Measurements from ENCODE around the gene TNK2.

TNK2 gene

GRCh38 chr3:195911041-195911945 lies 2.9 kb upstream of the TNK2 start:
- ChIA-PET CTCF (interaction anchor here (1.0 to 1.9 kb wide), 3 partner anchors 11 to 61 kb away, joined by 5 to 11 read pairs (median 6); no protein-coding TSS in a partner anchor), POLR2A (no interaction called here)
- H3K36me3 ChIP-seq (ENCODE audit: control insufficient read depth in 2 of 2, insufficient read depth in 1 of 2, low read length in 2 of 2): peaks cover 0 to 4% of the 10 kb centered on the region in 2 experiments; a peak in 1 of 3 replicates
- H3K27ac ChIP-seq (ENCODE audit: extremely low read depth, low read depth, low read length): no peak overlapping the region
- H3K4me3 ChIP-seq (ENCODE audit: low read depth, low read length): no peak overlapping the region
- no peaks in the 10 kb centered on the region for H3K9me3 ChIP-seq (ENCODE audit: control insufficient read depth, insufficient read depth, low read depth, low read length)
- TF ChIP-seq, protein P1, sequence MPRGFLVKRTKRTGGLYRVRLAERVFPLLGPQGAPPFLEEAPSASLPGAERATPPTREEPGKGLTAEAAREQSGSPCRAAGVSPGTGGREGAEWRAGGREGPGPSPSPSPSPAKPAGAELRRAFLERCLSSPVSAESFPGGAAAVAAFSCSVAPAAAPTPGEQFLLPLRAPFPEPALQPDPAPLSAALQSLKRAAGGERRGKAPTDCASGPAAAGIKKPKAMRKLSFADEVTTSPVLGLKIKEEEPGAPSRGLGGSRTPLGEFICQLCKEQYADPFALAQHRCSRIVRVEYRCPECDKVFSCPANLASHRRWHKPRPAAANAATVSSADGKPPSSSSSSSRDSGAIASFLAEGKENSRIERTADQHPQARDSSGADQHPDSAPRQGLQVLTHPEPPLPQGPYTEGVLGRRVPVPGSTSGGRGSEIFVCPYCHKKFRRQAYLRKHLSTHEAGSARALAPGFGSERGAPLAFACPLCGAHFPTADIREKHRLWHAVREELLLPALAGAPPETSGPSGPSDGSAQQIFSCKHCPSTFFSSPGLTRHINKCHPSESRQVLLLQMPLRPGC (tag by site-specific recombination; IDR thresholded peaks at IDR 0.05): no peak
- TF ChIP-seq ZNF600 (tag by site-specific recombination; IDR thresholded peaks at IDR 0.05) (peak; percentile 31; the same call in 1 of the 2 replicates), TCF7L2 (IDR thresholded peaks at IDR 0.05; ENCODE audit: borderline replicate concordance, low read depth, low read length) (no peak), GFI1B (tag by site-specific recombination; IDR thresholded peaks at IDR 0.05) (peak; percentile 55)
- peaks cover 15% of the 10 kb centered on the region for H3K4me1 ChIP-seq (ENCODE audit: control insufficient read depth, insufficient read depth, low read length)

GRCh38 chr3:195910499-195910845 lies 2.1 kb upstream of the TNK2 start:
- CTCF ChIA-PET: interaction anchor here (1.9 kb wide), 1 partner anchor 16 kb away, joined by 11 read pairs; no protein-coding TSS in a partner anchor
- H3K4me1 ChIP-seq (ENCODE audit: control insufficient read depth, insufficient read depth, low read length): peaks cover 20% of the 10 kb centered on the region
- POLR2A ChIA-PET: no interaction called here
- no peaks in the 10 kb centered on the region for H3K9me3 ChIP-seq (ENCODE audit: control insufficient read depth, insufficient read depth, low read depth, low read length)
- TF ChIP-seq RBAK (tag by site-specific recombination; IDR thresholded peaks at IDR 0.05) (no peak), ZNF571 (tag by site-specific recombination; IDR thresholded peaks at IDR 0.05) (no peak), ZBTB48 (tag by site-specific recombination; IDR thresholded peaks at IDR 0.05) (peak; percentile 65; the same call in 1 of the 2 replicates), ZNF324 (tag by site-specific recombination; IDR thresholded peaks at IDR 0.05) (no peak)
- TF ChIP-seq, protein P2, sequence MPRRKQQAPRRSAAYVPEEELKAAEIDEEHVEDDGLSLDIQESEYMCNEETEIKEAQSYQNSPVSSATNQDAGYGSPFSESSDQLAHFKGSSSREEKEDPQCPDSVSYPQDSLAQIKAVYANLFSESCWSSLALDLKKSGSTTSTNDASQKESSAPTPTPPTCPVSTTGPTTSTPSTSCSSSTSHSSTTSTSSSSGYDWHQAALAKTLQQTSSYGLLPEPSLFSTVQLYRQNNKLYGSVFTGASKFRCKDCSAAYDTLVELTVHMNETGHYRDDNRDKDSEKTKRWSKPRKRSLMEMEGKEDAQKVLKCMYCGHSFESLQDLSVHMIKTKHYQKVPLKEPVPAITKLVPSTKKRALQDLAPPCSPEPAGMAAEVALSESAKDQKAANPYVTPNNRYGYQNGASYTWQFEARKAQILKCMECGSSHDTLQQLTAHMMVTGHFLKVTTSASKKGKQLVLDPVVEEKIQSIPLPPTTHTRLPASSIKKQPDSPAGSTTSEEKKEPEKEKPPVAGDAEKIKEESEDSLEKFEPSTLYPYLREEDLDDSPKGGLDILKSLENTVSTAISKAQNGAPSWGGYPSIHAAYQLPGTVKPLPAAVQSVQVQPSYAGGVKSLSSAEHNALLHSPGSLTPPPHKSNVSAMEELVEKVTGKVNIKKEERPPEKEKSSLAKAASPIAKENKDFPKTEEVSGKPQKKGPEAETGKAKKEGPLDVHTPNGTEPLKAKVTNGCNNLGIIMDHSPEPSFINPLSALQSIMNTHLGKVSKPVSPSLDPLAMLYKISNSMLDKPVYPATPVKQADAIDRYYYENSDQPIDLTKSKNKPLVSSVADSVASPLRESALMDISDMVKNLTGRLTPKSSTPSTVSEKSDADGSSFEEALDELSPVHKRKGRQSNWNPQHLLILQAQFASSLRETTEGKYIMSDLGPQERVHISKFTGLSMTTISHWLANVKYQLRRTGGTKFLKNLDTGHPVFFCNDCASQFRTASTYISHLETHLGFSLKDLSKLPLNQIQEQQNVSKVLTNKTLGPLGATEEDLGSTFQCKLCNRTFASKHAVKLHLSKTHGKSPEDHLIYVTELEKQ (tag by site-specific recombination; IDR thresholded peaks at IDR 0.05; ENCODE audit: borderline replicate concordance): no peak
- H3K4me3 ChIP-seq (ENCODE audit: low read depth, low read length): no peak overlapping the region
- H3K36me3 ChIP-seq (ENCODE audit: control insufficient read depth in 2 of 2, insufficient read depth in 1 of 2, low read length in 2 of 2): peaks cover 0 to 4% of the 10 kb centered on the region in 2 experiments; a peak in 1 of 3 replicates
- no peak overlapping the region for H3K27ac ChIP-seq (ENCODE audit: extremely low read depth, low read depth, low read length)

- peaks cover 20% of the 10 kb centered on the region for H3K4me1 ChIP-seq (ENCODE audit: control insufficient read depth, insufficient read depth, low read length)
- ChIA-PET POLR2A (interaction anchor here (1.0 kb wide), 1 partner anchor 13 kb away, joined by 4 read pairs; no protein-coding TSS in a partner anchor), CTCF (interaction anchor here (3.3 kb wide), 1 partner anchor 16 kb away, joined by 30 read pairs; no protein-coding TSS in a partner anchor)
- H3K9me3 ChIP-seq (ENCODE audit: control insufficient read depth, insufficient read depth, low read depth, low read length): no peaks in the 10 kb centered on the region
- peak overlapping the region; percentile 51 for H3K4me3 ChIP-seq (ENCODE audit: low read depth, low read length)
- H3K27ac ChIP-seq (ENCODE audit: extremely low read depth, low read depth, low read length): peak overlapping the region; percentile 48; the same call in 1 of the 2 replicates
- peaks cover 0 to 4% of the 10 kb centered on the region in 2 experiments; a peak in 1 of 3 replicates for H3K36me3 ChIP-seq (ENCODE audit: control insufficient read depth in 2 of 2, insufficient read depth in 1 of 2, low read length in 2 of 2)
- TF ChIP-seq ZBTB20 (tag by site-specific recombination; IDR thresholded peaks at IDR 0.05): peak; percentile 78
- 0 out of 2 replicates have a peak, but pooled peaks have one; percentile 50 for TF ChIP-seq ZNF2 (tag by site-specific recombination; IDR thresholded peaks at IDR 0.05)
- TF ChIP-seq ZNF133 (tag by site-specific recombination; IDR thresholded peaks at IDR 0.05): no peak
- no peak for TF ChIP-seq ZNF416 (tag by site-specific recombination; IDR thresholded peaks at IDR 0.05)
- TF ChIP-seq ZNF624 (tag by site-specific recombination; IDR thresholded peaks at IDR 0.05): no peak
- TF ChIP-seq, protein P3, sequence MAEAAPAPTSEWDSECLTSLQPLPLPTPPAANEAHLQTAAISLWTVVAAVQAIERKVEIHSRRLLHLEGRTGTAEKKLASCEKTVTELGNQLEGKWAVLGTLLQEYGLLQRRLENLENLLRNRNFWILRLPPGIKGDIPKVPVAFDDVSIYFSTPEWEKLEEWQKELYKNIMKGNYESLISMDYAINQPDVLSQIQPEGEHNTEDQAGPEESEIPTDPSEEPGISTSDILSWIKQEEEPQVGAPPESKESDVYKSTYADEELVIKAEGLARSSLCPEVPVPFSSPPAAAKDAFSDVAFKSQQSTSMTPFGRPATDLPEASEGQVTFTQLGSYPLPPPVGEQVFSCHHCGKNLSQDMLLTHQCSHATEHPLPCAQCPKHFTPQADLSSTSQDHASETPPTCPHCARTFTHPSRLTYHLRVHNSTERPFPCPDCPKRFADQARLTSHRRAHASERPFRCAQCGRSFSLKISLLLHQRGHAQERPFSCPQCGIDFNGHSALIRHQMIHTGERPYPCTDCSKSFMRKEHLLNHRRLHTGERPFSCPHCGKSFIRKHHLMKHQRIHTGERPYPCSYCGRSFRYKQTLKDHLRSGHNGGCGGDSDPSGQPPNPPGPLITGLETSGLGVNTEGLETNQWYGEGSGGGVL (tag by site-specific recombination; IDR thresholded peaks at IDR 0.05): peak; percentile 52; the same call in 1 of the 2 replicates
- no peak for TF ChIP-seq ZNF660 (tag by site-specific recombination; IDR thresholded peaks at IDR 0.05)
- TF ChIP-seq ZNF341 (tag by site-specific recombination; IDR thresholded peaks at IDR 0.05; ENCODE audit: low read depth): peak; percentile 26; the same call in 1 of the 2 replicates
- TF ChIP-seq, protein P4, sequence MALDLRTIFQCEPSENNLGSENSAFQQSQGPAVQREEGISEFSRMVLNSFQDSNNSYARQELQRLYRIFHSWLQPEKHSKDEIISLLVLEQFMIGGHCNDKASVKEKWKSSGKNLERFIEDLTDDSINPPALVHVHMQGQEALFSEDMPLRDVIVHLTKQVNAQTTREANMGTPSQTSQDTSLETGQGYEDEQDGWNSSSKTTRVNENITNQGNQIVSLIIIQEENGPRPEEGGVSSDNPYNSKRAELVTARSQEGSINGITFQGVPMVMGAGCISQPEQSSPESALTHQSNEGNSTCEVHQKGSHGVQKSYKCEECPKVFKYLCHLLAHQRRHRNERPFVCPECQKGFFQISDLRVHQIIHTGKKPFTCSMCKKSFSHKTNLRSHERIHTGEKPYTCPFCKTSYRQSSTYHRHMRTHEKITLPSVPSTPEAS (tag by site-specific recombination; IDR thresholded peaks at IDR 0.05): no peak
Measured at GRCh38 chr3:195909644-195910498, 1.5 kb upstream of the TNK2 start.

Data from HEK293 (cell line).